DMS153 (cell line): ENCODE results near the gene A3GALT2.

ENCODE experiments used
- DNase-seq: peaks from one replicate; lab custom pipeline; 2025; lab: John Stamatoyannopoulos, UW

The A3GALT2 gene

DNA sequence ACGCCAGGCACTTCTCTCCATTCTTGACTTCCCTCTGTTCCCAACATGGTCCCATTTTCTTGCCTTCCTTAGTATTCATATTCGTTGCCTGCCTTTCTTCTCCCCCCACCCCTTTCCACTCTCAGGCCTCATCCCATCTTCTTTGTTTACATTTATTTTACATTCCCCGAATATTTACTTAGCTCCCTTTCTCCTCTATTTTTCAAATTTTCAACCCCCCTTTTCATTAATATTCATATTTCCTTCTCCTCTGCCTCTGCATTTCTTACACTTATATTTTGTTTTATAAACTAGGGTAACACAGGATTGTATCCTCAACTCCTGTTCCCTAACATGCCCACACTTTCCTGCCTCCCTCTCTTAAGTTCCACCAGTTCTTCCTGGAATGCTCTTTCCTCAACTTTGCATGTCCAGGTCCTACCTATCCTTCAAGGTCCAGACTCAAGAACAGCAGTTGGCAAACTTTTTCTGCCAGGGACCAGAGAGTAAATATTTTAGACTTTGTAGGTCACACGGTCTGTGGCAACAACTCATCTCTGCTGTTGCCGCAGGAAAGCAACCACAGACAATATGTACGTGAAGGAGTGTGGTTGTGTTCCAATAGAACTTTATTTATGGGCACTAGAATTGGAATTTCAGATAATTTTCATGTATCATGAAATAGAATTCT is 29.8 kb upstream of the A3GALT2 start:
- DNase-seq, result no peak

DNA sequence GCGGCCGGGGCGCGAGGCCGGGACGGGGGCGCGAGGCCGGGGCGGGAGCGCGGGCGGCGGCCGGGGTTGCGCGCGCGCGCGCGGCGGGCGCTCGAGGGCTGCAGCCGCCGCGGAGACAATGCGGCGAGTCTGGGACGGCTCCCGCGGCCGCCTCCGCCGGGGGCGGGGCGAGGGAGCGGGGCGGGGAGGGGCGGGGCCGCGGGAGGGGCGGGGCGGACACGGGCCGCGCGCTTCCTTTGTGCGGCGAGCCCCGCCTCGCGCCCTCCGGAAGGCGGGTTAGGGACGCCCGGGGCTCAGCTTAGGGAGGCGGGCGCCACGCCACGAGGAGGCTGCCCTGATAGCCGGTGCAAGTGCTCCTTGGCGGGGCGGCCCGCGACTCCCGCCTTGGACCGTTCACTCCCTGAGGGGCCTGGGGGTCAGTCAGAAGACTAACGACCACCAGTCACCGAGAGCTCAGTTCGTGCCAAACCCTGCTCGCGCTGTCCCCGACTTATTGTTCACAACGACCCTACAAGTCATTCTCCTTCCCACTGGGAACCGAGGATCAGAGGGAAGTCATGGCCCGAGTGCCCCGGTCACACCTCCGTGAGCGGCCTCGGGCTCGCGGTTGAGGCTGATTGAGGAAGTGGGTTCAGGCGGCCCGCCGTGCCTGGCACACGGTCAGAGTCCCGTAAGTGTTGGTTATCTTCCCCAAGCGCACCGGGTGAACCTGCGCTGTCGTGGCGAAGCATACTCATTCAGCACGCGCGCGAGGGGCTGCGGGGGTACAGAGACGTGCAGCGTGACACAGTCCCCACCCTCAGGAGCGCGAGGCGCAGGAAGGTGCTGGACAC is 29.1 kb upstream of the A3GALT2 start:
- peak; percentile 76 for DNase-seq

DNA sequence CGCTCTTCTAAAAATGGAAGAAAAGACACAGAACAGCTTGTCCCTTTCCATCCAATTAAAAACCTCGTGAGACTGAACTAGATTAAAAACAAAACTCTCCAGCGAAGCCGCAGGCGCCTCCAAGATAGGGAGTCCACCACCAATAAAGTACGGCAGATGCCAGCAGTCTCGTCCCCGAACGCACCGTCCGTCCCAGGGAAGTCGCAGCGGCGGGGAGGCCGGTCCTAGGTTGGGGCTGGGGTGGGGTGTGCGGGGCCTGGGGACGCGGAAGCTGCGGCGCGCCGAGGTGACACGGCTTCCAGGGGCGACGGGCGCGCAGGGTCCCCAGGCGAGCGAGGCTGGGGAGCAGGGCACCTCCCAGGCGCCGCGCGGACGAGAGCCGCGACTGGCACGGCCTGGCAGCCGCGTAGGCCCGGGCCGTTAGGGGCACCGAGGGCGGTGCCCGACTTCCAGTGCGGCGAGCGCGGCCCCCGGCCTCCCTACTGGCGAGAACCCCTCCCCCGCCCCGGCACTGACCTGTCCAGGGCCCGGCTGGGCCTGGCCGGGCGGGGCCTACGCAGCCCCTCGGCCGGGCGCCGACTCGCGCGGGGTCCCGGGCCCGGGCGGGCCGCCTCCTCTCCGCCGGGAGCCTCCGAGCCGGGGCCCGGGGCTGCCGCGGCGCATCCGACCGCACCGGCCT is 28.3 kb upstream of the A3GALT2 start:
- no peak for DNase-seq

DNA sequence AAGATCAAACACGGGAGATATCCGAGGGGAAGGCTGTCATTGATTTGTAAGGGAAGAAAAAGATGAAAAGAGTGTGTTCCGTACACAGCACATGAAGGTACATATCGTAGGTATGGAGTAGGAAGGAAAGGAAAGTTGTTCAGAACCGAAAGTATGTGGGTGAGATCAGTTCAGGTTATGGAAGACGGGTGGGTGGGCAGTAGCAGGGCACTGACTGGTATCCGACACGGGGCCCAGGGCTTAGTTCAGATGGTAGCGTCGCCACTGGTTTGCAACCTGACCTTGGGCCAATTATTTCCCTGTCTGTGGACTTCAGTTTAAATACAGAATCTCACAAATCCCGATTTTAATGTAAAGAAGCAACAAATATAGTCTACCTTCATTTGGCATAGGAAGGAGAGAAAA is 27.8 kb upstream of the A3GALT2 start:
- DNase-seq, result no peak

DNA sequence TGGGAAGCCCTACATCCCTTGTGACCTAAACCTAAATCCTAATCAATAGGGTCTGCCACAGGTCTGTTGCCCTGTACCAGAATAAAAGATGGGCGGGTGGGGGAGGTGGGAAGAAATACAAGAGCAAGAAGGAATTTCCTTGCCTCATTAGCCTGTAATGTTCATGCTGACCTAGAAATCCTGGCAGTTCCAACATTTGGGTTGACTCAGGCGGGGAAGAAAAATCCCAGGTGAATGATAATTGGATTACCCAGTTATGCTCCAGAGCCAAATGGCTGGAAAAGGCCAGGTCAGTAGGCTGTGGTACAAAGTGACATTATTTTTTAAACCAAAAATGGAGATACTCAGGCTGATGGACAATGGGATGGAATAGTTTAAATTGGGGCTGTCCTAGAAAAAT is 27.3 kb upstream of the A3GALT2 start:
- DNase-seq, result no peak

DNA sequence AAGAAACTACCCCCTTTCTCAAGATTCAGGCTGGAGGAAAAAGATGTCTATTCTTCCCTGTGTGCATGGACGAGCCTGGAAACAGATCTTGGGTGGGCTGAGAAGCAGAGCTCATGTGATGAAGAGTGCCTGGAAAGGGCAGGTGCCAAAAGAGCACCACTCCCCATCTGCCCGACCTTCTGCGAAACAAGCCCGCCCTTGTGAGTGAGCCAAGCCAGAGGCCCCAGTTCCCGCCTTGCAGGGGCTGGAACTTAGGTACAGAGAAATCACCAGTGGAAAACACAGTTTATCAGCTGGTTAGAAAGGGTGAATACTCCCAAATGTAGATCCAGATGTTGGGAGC is 26.7 kb upstream of the A3GALT2 start:
- no peak for DNase-seq

DNA sequence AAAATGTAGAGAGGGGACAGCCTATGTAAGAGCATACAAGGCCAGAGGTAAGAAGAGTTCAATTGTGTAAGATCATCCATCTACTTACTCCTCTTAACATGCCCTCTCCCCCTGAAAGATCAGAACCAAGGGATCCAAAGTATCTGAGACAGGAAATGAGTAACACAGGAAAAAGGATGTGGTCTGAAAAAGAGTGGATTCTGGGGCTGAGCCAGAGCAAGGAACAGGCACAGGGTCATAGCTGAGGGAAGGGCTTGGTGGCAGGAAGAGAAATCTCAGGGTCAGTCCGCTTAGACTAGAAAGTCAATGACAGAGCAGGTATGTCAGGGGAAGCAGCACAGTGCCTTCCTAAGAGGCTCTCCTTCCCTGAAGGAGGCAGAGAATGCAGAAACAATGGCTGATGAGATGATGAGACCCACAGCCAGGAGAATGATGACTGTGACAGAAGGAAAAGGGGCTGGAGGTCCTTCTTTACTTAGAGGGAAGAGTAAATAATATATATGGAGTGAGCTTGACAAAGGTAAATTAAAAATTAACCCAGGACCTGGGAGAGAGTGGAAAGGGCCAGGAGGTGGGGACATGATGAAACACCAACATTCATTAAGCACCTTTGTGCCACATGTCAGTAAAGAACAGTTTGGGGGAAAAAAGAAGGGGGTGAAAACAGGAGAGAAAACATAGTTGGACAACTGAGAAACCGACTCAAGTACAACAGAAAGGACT is 26.2 kb upstream of the A3GALT2 start:
- DNase-seq, result peak; percentile 48

DNA sequence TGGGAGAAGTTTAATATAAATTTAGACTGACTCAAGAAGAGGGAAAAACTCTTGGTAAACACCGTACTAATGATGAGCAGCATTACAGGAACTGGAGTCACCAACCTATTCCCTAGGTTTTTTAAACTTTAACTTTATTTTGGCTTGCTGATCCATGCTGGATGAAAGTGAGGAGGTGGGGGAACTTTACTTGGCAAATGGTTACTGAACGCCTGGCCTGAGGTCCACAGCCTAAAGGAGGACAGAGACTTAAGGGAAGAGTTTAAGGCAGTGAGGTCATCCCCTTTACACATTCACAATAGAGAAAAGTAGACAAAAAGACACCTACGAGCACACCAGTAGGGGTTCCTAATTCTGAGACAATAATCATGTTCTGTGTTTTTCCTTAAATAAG is 25.6 kb upstream of the A3GALT2 start:
- no peak for DNase-seq

DNA sequence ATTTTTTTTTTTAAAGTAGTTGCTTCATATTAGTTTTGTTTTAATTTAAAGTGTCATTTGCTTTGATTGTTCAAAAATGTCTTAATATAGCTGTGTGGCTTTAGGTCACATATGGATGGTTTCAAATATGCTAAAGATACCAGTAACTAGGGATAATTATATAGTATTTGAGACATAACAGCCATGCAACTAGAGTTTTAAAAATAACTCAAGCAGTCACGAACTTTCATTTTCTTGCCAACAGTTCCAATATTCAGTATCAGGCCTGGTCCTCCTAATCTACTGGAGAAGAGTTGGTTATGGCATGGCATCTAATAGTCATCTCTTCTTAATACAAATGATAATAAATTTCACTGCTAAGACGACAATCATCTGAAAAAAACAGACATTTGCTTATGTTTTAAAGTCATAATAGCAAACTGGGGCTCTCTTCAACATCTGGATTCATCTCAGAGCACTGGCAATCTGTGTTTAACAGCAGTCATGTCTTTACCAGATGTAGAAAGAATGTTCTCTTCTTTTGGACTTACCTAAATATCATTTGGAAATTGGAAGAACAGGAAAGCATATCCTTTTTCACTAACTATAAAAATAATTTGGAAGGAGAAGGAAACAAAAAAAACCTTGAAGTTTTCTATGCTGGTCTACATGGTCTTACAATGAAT is 24.1 kb upstream of the A3GALT2 start:
- no peak for DNase-seq

DNA sequence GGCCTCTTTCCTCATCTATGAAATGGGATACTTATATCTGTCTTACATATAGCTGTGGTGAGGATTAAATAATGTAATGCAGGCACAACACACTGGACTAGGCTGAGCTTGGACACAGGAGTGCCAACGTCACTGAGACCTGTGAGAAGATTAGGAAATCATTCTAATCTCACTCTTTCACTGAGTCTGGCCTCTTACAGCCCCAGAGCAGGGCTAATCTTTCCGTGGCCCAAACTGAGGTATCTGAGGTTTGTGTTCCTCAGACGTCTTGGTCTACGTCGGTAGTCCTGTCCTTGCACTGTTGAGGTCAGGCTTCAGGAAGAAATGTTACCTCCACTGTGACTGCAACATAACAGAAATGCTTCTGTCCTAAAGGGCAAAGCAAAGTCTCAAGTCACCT is 22.6 kb upstream of the A3GALT2 start:
- no peak for DNase-seq

DNA sequence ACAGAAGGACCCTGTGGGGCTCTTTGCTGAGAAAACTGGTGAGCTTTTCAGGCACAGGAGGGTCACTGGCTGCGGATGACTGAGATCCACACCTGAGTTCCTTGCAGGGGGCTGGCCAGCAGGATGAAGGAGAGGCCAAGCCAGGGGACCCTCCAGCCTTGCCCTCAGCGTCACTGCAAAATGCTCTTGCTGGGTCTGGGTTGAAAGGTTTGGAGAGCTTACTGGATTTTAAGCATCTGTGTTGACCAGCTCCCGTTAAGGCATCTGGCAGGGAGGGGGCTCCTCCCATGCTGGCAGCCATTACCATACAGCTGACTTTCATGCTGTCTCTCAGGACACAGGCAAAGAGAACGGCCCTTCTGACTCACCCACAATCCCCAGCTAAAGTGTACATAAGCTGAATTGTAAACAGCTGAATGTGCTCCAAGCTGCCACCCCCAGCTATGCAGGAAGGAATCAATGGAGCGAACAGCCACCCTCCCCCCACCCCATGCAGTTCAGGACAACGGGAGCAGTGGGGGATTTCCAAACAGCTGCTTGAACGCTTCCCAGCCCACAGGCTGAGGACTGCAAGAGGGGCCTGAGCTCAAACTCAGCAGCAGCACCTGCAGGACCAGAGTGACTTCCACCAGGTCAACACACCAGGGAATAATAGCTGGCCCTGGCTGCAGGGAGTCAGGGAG is 21.3 kb upstream of the A3GALT2 start:
- DNase-seq, result peak; percentile 100

DNA sequence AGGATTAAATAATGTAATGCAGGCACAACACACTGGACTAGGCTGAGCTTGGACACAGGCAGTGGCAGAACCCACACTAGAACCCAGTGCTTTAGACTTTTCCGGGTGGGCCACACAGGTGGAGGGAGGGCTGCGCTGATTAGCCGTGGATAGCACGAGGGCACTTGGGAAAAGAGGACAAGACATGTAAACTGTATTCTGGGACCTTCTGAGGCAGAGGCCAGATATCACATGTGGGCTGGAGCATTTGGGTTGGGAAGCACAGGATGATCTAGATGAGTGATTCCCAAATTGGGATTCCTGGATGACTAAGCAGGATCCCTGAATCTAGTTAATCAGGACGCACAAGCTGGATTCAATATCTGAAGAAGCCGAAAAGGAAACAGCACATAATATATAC is 20.3 kb upstream of the A3GALT2 start:
- DNase-seq, result no peak

DNA sequence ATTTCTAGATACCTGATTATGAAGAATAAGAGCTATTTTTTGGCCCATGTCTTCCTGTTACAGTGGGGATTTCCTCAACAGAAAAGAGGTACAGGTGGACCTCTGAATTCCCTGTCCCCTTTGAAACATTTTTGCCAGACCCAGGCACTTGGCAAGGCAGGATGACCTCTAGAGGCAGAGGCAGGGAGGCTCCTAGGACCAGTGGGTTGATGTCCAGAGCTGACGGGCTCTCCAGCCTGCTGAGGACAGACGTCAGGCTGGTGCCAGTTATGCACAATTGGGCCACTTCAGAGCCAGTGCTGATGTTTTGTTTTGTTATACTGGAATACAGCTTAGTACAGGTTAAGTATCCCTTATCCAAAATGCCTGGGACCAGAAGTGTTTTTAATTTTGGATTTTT is 18.5 kb upstream of the A3GALT2 start:
- no peak for DNase-seq

DNA sequence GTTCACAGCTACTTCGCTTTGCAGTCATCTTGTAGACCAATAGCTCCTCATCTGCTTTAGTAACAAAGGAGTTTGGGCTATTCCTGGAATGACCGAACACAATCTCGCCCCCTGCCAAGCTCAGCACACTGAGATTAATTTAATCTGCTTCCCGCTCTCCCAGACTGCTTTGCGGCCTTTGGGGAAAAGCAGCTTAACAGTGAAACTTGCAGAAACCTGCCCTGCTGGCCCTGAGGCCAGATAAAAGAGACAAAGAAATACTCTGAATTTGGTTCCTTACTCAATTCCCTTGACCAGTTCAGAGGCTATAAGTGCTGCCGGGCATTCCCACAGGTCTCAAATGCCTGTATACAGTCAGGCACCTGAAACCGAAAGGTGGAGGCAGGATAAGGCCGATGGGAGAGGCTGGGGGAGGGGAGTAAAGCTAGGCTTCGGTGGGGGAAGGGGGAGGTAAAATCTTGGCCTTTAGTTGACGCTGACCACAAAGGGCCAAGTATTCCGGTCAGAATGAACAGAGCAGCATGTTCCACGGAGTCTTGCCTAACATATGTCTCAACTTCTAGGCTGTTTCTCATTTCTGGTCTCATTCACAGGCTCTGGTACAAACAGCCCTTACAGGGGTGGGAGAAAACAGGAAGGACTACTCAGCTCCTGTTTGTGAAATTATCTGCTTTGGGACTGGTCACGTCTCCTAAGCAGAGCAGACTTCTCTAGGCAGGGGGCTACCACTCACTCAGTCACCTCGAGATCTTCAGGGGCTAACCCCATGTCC is 17.7 kb upstream of the A3GALT2 start:
- no peak for DNase-seq

DNA sequence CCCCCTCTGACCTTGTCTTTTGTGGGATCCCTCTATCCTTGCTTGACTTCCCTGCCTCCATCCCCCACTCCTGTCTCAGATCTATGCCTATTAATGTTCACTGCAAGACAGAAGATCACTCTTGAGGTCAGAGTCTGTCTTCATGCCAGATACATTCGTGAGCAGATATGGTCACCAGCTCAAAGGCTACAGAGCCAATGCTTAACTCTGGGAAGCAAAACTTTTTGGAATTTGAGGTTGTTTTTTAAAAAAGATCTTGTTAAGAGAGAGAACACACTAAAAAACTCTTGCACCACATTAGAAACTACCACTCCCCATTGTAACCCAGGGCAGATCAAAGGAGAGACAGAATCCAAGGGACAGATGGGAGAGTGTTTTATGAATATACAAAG is 17.1 kb upstream of the A3GALT2 start:
- DNase-seq, result no peak

DNA sequence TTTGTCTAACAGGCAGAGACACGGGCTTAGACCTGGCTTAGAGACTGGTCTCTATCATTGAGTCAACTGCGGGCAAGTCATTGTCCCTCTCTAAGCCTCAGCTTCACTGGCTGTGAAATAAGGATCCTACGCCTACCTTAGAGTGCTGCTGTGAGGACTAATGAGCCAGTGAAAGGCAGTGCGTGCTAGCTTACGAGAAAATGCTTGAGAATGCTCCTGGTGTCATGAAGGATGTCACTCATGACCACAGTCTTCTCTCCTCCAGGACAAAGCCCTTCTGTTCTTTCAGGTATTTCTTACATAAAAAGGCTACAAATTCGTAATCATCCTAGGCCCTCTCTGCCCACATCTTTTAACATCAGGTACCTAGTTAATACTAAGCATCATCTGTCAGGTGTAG is 16.5 kb upstream of the A3GALT2 start:
- DNase-seq, result no peak

DNA sequence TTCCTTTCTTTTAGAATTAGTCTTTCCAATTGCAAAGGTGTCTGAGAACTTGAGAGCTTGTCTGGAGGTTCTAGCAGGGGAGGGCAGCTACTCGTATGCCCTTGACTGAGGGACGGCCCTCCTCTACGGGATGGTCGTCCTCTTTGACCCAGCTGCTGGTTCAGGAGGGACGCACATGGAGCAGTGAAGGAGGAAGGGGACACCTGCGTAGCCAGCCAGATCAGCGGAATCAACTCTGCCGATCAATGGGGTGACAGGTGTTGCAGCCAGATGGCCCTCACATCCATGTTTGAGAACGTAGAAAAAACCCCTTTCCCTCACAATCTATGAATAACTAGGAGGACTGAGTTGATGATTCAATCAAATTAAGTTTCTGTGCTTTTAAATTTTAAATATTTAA is 15.7 kb upstream of the A3GALT2 start:
- no peak for DNase-seq

DNA sequence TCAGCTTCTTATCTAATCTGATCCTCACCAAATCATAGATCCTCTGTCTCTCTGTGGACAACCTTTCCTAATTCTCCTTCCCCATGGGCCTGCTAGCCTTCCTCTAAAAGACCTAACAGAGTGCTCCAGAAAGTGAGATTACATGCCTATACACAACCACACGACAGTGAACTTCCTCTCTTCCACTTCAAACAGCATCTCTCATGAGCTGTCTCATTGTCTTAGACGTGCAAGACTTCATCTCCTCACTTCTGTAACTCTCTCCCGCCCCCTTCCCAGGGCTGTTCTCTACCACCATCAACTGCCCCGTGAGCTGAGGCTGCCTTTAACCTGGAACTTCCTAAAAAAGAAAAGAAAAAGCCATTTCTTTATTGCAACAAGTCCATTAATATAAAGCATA is 14.1 kb upstream of the A3GALT2 start:
- DNase-seq, result no peak

DNA sequence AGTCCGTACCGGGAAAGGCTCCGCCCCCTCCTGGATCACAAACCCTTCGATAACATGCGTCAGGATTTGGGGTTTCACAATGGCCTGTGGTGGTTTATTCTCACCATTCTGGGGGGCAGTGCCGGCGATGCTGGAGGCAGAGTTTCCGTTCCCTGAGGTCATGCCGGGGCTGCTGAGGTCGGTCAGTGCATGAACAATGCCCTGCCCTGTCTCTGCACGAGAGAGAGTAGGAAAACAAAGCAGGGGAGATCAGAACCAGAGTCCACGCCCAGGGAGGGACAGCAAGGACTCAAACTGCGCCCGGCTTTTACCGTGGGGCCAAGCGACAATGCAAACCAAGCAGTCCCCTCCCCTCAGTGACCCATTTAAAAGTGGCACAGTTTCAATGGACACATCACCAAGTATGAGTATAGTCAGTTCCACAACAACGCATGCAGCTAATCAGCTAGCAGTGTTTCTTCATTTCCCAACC is 13.2 kb upstream of the A3GALT2 start:
- no peak for DNase-seq

DNA sequence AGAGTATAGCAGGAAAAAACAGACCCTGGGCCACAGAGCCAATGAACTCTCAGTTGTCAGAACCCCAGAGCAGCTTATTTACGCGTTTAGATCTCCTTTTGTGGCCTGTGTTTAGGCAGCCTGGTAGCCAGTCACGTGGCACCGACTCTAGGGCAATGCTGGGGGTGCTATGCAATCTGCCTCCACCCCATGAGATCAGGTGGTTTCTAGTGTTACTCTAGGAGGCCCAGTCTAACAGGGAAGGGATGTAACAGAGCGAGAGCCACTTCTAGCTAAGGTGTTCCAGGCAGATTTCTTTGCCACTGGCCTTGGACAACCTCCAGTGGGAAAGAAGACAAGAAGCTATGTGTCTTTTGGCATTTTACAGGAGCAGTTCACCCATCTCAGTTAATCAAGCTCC is 12.0 kb upstream of the A3GALT2 start:
- no peak for DNase-seq

DNA sequence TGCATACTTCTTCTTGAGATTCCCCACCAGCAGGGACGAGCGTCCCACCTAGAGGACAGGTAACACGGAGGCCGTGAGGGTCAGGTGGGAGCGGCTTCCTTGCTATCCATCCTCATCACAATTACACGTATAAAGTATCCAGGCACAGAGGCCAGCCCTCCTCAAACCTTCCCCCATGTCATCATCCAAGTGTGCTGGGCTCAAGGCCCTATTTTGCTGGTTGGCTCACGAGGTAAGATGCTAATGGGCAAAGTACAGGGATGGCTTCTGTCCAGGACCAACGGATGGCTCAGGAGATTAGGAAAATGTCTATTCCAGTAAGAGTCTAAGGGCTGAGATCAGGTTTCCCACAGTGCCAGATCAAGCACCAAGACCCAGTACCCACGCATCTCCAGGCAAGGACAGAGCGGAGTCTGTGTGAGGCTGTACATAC is 11.5 kb upstream of the A3GALT2 start:
- DNase-seq, result no peak
